Esophagus muscularis mucosa (tissue), 3 donors: ENCODE data around the gene ADAMTS16.

ENCODE experiments used
- CTCF ChIP-seq, 3 experiments: fragments of 200-600 bp in 2 of 3; fragments of 450-650 bp in 1 of 3; sonication (generic) in 2 of 3; IDR thresholded peaks; one replicate each; pipeline ENCODE4 v1.5.1; 2017 to 2019; ENCODE audit warnings: antibody characterized with exemption in 3 of 3, mild to moderate bottlenecking in 2 of 3, moderate library complexity in 1 of 3
- POLR2A ChIP-seq: fragments of 450-650 bp; IDR thresholded peaks from one replicate; pipeline ENCODE4 v1.6.1; 2017; ENCODE audit warnings: antibody characterized with exemption, moderate library complexity, mild to moderate bottlenecking, low read depth
- POLR2AphosphoS5 ChIP-seq, 2 donors: sonication (generic); formaldehyde crosslinking; IDR thresholded peaks; one replicate each; pipeline ENCODE4 v1.6.1; 2017; ENCODE audit warnings: antibody characterized with exemption in 2 of 2

DNA sequence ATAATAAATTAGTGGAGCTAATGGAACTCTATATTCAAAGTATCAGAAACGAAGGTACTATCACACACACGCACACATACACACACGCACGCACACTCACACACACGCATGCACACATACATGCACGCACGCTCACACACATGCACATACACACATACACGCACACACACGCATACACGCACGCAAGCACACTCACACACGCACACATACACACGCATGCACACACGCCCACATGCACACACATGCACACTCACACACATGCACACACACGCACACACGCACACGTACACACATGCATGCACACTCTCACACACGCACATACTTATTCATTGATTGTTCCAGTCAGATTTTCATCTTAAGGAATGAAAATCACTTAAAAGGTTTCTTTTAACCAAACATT, 212.5 kb downstream of the ADAMTS16 start:
- TF ChIP-seq CTCF (IDR thresholded peaks at IDR 0.05) (no peak), POLR2AphosphoS5 (IDR thresholded peaks at IDR 0.05) (no peak), POLR2A (no peak)
